SK-N-SH (cell line): ENCODE measurements around the gene ZNF17.

Source experiments
- EP300 ChIP-seq, 2 experiments: IDR thresholded peaks; 2 replicates each; pipeline versions ENCODE4 v1.4.0 to v1.6.1; 2012; ENCODE audit warnings: borderline replicate concordance in 1 of 2, low read depth in 1 of 2, low read length in 1 of 2
- EZH2phosphoT487 ChIP-seq: fragments of 200-600 bp; sonication (generic); IDR thresholded peaks from 2 replicates; pipeline ENCODE4 v1.6.1; 2017; ENCODE audit warnings: low read depth, mixed run types, mild to moderate bottlenecking, antibody characterized with exemption, moderate library complexity, borderline replicate concordance
- MXI1 ChIP-seq: IDR thresholded peaks from 2 replicates; pipeline ENCODE4 v1.6.1; 2012; ENCODE audit warnings: mild to moderate bottlenecking, low read depth, low read length, improper control_type of control experiment
- POLR2AphosphoS5 ChIP-seq: IDR thresholded peaks from 2 replicates; pipeline ENCODE4 v1.6.1; 2012; ENCODE audit warnings: low read depth, low read length
- TEAD4 ChIP-seq: IDR thresholded peaks from 2 replicates; pipeline ENCODE4 v1.4.0; 2012; ENCODE audit warnings: mild to moderate bottlenecking, borderline replicate concordance; ENCODE audit not compliant: insufficient read depth
- YY1 ChIP-seq: IDR thresholded peaks from 2 replicates; pipeline ENCODE4 v1.4.0; 2012; ENCODE audit warnings: low read depth, mild to moderate bottlenecking
- TF ChIP-seq, protein P1 (sequence below): IDR thresholded peaks from 2 replicates; pipeline ENCODE4 v1.4.0; 2012; ENCODE audit warnings: low read depth
- TF ChIP-seq, protein P2 (sequence below): fragments of 200-600 bp; sonication (generic); IDR thresholded peaks from 2 replicates; pipeline ENCODE4 v1.6.1; 2017; ENCODE audit warnings: antibody characterized with exemption, mild to moderate bottlenecking, moderate library complexity

- TF ChIP-seq, protein P1, sequence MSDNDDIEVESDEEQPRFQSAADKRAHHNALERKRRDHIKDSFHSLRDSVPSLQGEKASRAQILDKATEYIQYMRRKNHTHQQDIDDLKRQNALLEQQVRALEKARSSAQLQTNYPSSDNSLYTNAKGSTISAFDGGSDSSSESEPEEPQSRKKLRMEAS, result no peak
- no peak for TF ChIP-seq EP300 (IDR thresholded peaks at IDR 0.05; ENCODE audit: borderline replicate concordance in 1 of 2, low read depth in 1 of 2, low read length in 1 of 2)
- TF ChIP-seq POLR2AphosphoS5, result no peak
- TF ChIP-seq, protein P2, sequence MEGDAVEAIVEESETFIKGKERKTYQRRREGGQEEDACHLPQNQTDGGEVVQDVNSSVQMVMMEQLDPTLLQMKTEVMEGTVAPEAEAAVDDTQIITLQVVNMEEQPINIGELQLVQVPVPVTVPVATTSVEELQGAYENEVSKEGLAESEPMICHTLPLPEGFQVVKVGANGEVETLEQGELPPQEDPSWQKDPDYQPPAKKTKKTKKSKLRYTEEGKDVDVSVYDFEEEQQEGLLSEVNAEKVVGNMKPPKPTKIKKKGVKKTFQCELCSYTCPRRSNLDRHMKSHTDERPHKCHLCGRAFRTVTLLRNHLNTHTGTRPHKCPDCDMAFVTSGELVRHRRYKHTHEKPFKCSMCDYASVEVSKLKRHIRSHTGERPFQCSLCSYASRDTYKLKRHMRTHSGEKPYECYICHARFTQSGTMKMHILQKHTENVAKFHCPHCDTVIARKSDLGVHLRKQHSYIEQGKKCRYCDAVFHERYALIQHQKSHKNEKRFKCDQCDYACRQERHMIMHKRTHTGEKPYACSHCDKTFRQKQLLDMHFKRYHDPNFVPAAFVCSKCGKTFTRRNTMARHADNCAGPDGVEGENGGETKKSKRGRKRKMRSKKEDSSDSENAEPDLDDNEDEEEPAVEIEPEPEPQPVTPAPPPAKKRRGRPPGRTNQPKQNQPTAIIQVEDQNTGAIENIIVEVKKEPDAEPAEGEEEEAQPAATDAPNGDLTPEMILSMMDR, result no peak
- TF ChIP-seq YY1, result no peak
- TF ChIP-seq EZH2phosphoT487, result no peak
- no peak for TF ChIP-seq MXI1
- TF ChIP-seq TEAD4, result no peak
Observed at GRCh38 chr19:57452307-57452706, 41.3 kb downstream of the ZNF17 start.
